Esophagus muscularis mucosa (tissue), 3 donors: ENCODE data around the gene LTBP2.

ENCODE experiments used
- POLR2A ChIP-seq: fragments of 450-650 bp; IDR thresholded peaks from one replicate; pipeline ENCODE4 v1.6.1; 2017; ENCODE audit warnings: antibody characterized with exemption, moderate library complexity, mild to moderate bottlenecking, low read depth
- POLR2AphosphoS5 ChIP-seq, 2 donors: sonication (generic); formaldehyde crosslinking; IDR thresholded peaks; one replicate each; pipeline ENCODE4 v1.6.1; 2017; ENCODE audit warnings: antibody characterized with exemption in 2 of 2
- TF ChIP-seq, protein P1 (sequence below), 3 experiments: fragments of 200-600 bp in 2 of 3; fragments of 450-650 bp in 1 of 3; sonication (generic) in 2 of 3; IDR thresholded peaks; one replicate each; pipeline ENCODE4 v1.5.1; 2017 to 2019; ENCODE audit warnings: antibody characterized with exemption in 3 of 3, mild to moderate bottlenecking in 2 of 3, moderate library complexity in 1 of 3

- TF ChIP-seq, protein P1, sequence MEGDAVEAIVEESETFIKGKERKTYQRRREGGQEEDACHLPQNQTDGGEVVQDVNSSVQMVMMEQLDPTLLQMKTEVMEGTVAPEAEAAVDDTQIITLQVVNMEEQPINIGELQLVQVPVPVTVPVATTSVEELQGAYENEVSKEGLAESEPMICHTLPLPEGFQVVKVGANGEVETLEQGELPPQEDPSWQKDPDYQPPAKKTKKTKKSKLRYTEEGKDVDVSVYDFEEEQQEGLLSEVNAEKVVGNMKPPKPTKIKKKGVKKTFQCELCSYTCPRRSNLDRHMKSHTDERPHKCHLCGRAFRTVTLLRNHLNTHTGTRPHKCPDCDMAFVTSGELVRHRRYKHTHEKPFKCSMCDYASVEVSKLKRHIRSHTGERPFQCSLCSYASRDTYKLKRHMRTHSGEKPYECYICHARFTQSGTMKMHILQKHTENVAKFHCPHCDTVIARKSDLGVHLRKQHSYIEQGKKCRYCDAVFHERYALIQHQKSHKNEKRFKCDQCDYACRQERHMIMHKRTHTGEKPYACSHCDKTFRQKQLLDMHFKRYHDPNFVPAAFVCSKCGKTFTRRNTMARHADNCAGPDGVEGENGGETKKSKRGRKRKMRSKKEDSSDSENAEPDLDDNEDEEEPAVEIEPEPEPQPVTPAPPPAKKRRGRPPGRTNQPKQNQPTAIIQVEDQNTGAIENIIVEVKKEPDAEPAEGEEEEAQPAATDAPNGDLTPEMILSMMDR (IDR thresholded peaks at IDR 0.05) = no peak
- TF ChIP-seq POLR2A (no peak), POLR2AphosphoS5 (IDR thresholded peaks at IDR 0.05) (no peak)
These were observed 35.8 kb upstream of the LTBP2 start for GRCh38 chr14:74647678-74648461.
